ENCODE measurements around the gene HECA.

- TF ChIP-seq POLR2A (IDR thresholded peaks at IDR 0.05; ENCODE audit: low read depth, low read length) (no peak), POLR2AphosphoS5 (IDR thresholded peaks at IDR 0.05; ENCODE audit: low read depth, low read length) (no peak), SPI1 (IDR thresholded peaks at IDR 0.05; ENCODE audit: low read depth, low read length) (no peak)
These were observed 38.3 kb downstream of the HECA start for GRCh38 chr6:139173172-139173571.
